Hepatic stellate cell (primary cell): Measurements from ENCODE around the gene SHB.

Source experiments
- DNase-seq: peaks from one replicate; pipeline ENCODE4 v3.0.0; 2011; ENCODE audit warnings: low spot score

Gene SHB

DNA sequence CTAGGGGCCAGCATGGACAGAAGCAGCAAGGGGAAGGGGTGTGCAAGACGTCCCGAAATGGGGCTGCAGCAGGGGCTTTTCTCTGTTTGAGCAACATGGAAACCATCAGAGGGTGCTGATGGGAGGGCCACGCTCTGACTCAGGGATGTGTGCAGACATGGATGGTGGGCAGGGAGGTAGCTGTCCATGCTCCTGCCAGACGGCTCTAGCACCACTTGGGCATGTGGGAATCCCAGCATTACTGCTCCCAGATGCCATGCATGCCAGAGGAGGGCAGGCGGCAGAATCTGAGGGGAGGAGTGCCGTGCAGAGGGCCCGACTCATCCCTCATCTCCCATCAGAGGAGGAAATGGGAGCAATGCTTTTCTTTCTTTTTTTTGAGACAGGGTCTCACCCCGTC is 119.5 kb downstream of the SHB start:
- DNase-seq = peak; percentile 59

DNA sequence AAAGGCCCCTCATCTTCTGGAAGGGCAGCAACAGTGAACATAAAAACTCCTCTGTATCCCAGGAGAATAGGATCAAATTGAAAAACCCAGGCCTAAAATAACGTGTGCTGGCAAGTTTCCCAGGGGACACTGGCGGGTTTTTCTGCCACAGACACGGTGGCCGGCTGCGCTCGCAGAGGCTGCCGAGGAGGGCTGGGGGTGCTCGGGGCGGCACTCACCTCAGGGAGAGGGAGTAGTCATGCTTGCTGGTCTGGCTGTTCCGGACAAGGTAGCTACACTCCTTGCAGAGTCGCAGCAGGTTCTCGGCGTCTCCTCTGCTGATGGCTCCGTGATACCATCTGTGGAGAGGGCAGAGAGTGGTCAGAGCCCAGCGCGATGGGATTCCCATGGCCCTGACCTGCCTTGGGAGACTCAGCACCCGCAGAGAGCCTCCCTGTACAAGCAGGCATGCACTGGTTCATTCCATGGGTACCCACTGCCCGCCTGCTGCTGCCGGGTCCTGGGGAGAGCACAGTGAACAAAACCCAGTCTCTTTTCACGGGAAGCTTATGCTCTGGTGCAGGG is 120.5 kb downstream of the SHB start:
- DNase-seq = no peak

DNA sequence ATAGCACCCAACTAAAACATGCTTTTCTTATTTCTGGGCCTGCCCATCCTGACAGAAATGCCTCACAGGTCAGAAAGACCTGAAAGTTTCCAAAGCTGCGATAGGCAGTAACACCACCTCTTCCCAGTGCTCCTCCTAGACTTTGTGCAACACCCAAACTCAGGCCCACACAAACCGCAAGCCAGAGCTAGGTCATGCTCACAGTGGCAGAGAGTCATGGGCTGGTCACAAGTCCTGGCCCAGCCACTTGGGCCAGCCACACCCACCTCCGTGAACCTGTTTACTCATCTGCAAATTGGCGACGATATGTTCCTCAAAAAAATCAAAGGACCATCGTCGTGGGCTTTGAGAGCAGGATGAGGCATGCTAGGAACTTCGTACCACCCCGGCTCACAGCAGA is 121.0 kb downstream of the SHB start:
- DNase-seq = no peak

DNA sequence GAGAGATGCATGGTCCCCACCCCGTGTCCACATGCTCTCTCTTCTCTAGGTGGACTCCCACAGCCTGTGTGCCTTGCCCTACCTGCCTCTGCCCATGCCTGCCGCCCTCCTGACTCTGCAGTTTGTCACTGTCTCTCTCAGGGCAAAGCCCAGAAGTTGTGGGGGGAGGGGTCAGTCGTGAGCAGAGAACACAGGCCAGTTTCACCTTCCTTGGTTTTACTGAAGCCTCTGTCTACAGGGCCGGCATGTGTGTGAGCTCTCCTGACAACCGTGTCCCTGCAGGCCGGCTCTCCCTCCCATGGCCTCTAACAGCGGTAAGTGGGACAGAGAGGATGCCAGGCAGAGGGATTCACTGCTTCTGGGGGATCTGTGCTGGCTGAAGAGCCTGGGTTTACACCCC is 121.6 kb downstream of the SHB start:
- no peak for DNase-seq

DNA sequence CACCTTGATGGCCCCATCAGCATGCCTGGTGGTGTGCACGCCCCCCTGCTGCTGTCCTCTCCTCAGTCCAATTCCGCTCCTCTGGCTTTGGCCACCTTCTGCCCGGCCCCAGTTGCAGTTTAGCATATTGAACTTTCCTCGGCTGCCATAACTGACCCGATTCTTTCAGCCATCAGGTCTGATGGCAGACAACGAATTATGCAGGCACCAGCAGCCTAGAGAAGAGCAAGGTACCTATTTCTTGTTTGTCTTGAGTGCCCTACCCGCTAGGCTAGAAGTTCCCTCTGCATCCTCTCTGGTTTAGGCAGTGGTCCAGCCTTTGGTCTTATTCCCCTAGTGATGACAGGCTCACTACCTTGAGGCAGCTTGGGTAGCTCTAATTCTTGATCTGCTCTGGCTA is 122.1 kb downstream of the SHB start:
- DNase-seq = no peak

GRCh38 chr9:37946041-37946440 is 123.0 kb downstream of the SHB start:
- DNase-seq = no peak

- no peak for DNase-seq
Observed at GRCh38 chr9:37944671-37945481, 124.2 kb downstream of the SHB start.

DNA sequence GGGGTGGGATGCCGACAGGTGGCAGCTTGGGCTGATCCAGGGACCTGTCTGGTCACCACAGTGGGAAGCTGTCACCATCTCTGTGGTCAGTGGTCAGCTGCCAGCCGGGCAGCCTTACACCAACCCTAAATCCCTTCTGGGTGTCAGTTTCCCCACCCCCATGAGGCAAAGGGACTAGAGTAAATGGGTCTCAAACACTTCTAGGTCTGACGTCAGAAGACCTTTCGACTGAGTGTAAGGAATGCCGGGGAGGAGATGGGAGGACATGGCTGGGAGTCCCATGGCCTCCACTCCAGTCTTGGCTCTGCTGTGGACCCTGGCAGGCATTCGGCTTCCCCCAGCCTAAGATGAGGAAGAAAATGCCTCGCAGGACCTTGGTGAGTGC is 124.8 kb downstream of the SHB start:
- no peak for DNase-seq

GRCh38 chr9:37943345-37944265 is 125.4 kb downstream of the SHB start:
- DNase-seq = peak; percentile 81

DNA sequence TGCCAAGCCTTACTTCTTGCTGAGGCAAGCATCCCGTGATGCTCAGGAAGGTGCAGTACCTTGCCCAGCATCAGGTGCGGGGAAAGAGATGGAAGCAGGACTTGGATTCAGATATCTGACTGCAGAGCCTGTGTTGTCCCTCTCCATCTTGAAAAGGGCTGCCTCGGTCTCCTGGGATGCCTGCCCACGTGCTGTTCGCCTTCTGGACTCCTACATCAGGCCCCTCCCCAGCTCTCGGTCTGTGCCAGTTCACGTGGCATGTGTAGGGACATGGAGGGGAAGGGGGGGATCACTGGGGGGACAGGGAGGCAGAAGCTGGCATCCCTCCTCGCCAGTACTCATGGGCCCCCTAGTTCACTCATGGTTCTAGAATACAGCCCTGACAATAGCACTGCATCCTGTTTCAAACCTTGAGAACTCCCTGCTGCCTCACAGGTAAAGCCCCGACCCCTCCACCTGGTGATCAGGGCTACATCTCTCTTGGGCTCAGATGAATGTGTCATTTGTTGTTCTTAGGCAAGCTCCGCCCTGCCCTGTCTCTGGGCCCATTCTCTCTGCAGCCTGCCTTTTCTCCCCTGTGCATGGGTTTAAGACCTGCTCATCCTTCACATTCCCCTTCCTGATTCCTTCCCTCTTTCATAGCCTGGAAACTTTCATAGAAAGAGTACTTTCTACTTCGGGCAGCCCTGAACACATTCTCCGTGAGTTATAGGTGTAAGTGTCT is 126.2 kb downstream of the SHB start:
- DNase-seq = no peak

GRCh38 chr9:37941253-37941652 is 127.8 kb downstream of the SHB start:
- no peak for DNase-seq

DNA sequence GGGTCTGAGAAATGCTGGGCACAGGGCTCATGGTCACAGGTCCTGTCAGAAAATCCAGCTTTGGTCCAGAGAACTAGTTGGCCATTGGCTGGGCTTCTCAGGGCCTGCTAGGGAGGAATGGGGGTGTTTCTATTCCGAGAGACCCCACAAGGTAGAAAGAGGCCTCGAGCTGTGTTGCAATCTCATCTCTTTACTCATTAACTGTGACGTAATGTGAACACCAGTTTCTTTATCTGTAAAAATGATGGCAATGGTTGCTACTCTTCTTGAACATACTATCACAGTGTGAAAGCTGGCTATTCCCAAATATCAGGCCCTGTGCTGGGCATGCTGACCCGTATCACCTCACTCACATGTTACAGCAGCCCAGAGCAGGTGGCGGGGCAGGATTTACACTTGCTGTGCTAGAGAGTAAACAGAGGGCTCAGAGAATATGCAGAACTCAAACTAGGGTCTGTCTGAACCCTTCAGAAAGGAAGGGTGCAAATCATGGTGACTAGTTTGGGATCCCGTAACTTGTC is 129.4 kb downstream of the SHB start:
- no peak for DNase-seq

DNA sequence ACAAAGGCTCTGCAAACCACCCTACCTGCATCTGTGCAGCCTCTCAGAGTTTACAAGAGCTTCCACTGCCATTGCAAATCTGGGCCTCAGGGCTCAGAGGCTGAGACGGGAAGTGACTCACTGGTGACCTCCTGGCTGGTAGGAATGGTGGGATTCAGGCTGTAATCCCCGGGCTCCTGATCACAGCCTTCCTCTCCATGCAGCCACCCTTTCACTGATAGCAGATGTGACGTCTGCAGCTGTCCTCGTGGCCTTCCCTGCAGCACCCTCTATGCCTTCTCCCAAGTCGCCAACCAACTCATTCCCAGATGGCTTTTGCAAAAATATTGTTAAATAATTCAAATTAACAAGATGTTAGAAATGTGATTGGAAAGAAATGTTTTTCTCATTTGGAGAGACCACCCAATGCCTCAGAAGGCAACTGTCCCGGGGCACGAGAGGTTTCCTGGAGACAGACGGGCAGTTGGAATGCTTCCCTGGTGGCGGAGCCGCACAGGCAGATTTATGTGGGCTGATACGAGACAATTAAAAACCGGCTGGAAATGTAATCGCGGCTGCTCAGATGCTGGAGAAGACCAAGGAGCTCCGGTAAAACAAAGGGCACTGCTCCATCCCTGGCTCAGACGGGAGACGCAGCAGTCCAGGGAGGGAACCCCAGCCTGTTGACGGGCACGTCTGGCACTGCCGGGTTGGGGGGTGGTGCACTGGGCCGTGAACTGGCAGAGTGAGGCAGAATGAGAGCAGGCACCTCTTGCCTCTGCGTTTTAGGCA is 130.7 kb downstream of the SHB start:
- peak; percentile 81 for DNase-seq

DNA sequence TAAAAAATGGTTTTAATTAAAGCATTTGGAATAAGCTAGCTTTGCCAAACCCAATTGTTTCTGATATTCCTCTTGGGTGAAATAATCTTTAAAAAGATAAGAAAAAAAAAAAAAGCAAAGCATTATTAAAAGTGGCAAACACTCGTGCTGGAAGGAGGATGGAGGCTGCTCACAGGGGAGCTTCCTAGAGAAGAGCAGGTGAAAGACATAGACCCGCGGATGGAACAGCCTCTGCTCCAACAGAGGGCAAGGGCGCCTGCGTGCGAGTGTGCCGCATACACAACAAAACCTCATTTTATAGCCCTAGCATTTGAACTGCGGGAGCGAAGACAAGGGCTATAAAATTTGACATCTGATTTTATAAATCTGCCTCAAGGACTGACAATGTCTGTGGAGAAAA is 131.7 kb downstream of the SHB start:
- DNase-seq = no peak

DNA sequence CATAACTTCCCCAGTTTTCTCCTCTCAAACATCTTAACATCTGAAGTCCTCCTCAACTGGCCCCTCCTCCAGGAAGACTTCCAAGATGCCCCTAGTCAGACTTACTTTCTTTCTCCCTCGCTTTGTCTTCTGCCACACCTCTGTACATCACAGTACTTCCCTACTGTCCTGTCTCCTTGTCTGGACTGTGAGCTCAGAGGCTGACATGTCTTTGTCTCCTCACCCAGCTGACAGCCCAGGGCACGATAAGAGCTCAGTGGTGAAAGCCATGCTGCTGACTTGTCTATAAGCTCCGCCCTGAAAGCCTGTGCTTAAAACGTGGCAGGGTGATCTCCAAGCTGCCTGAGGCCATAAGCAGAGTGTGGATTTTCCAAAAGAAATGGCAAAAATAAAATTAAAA is 132.1 kb downstream of the SHB start:
- DNase-seq = peak; percentile 82

- DNase-seq = no peak
Observed at GRCh38 chr9:37936376-37936775, 132.7 kb downstream of the SHB start.

DNA sequence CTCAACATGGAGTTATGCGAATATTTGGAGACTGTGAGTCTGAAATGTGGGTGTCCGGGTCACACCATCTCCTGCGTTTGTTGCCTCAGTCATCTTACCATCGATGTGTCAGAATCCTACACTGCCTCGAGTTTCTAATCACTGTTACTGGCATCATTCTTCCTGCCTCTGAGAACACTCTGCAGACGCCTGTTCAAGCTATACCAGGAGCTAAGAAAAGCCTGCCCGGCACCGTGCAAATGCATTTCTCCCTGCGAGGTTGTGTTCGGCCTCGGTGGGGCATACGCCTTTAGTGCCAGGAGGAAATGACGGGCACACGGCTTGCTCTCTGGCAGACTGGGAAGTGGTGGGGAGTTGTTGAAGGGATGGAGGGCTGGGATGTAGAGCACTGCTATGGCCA is 133.9 kb downstream of the SHB start:
- DNase-seq = no peak

- no peak for DNase-seq
Observed at GRCh38 chr9:37931592-37931991, 137.4 kb downstream of the SHB start.

DNA sequence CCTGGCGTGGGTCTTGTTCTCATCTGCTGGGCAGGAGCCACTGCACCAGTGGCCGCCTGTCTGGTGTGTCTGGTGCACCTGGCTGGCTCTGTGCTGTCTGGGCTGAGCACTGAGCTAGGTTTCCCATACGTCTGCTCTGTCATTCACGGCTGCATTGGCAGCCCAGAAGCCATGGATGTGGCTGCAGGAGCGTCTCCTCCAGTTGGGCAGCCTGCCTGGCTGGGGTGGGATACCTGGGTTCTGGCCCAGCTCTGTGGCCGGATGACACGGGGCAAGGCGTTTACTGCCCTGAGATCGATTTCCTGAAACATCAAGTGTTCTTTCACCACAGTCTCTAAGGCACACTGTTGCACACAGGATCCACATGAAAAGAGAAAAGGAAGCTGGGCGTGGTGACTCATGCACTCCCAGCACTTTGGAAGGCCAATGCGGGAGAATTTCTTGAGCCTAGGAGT is 139.6 kb downstream of the SHB start:
- no peak for DNase-seq

DNA sequence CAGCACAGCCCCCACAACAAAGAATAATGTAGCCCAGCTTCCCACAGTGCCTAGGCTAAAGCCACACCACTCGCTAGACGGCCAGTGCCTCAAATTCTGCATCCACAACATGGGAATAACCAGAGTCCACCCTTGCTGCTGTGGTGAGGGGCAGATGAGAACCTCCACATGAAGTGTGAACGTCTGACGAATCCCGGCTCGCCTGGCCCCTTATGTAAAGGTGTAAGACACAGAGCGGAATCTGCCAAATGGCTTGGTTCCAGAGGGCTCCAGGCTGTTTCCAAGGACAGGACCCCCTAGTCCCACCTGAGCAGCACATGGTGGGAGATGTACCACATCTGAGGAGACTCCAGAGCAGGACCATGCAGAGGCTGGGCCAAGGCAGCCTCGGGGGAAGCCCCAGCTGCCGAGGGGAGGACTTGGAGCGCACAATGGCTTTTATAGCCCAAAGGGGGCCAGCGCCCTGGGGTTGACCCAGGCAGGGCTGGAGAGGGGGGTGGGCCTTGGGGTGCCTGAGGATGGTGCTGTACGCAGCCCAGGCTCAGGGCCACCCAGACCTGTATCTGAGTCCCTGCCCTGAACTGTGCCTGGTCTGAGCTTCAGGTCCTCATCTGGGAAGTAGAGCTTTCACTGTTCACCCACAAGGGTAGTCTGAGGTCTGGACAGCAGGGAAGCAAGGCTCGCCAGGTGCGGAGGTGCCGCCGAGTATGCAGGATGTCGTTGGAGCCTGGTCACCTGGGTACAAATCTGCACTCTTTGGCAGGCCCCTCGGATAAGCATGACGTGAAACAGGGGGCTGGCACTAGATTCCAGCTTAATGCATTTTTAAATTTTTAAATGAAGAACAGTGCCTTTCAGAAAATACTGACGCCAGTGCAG is 140.2 kb downstream of the SHB start:
- no peak for DNase-seq
